ENCODE results near the gene MEIOC.

DNA sequence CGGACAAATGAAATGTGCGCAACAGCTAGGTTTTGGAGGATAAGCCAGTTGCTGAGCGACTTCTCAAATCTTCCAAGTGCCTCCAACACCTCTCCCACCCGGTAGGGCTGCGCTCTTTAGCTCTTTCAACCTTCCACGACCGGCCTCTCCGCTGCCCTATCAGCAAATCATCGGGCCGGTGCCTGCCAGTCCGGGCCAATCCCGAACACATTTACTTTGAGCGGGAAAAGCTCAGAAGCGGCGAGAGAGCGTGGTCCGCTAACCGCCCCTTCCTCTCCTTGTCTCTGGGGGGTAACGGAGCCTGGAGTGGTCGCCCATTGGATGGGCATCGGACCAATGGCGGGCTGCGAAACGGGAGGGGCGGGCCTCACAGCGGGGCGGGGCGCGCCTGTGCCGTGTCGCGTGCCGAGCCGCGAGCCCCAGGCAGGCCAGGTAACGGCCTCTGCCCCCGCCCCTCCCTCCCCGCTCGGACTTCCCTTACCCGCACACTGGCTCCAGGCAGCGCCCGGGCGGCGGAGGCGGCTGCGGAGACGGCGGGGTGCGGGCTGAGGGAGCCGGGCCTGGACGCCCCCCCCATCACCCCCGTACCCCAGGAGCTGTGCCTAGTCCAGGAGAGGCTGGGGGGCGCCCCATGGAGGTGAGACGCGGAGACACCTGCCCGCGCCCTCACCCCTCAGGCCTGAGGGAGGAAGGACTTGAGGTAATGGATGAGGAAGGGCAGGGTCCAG, at the start of gene MEIOC:
- TF ChIP-seq, protein P1, sequence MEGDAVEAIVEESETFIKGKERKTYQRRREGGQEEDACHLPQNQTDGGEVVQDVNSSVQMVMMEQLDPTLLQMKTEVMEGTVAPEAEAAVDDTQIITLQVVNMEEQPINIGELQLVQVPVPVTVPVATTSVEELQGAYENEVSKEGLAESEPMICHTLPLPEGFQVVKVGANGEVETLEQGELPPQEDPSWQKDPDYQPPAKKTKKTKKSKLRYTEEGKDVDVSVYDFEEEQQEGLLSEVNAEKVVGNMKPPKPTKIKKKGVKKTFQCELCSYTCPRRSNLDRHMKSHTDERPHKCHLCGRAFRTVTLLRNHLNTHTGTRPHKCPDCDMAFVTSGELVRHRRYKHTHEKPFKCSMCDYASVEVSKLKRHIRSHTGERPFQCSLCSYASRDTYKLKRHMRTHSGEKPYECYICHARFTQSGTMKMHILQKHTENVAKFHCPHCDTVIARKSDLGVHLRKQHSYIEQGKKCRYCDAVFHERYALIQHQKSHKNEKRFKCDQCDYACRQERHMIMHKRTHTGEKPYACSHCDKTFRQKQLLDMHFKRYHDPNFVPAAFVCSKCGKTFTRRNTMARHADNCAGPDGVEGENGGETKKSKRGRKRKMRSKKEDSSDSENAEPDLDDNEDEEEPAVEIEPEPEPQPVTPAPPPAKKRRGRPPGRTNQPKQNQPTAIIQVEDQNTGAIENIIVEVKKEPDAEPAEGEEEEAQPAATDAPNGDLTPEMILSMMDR (IDR thresholded peaks at IDR 0.05): no peak
- no peak for TF ChIP-seq POLR2A (IDR thresholded peaks at IDR 0.05)
